GM12891 (cell line): ENCODE results near the gene SEPSECS.

Experiments
- POLR2A ChIP-seq: IDR thresholded peaks from 2 replicates; pipeline ENCODE4 v1.6.1; 2011; ENCODE audit warnings: low read depth, low read length, control low read depth
- POLR2AphosphoS5 ChIP-seq: IDR thresholded peaks from 2 replicates; pipeline ENCODE4 v1.6.1; 2011; ENCODE audit warnings: low read depth, low read length, control low read depth
- TAF1 ChIP-seq: IDR thresholded peaks from 2 replicates; pipeline ENCODE4 v1.6.1; 2011; ENCODE audit warnings: low read depth, low read length, control low read depth

- TF ChIP-seq POLR2AphosphoS5 (no peak), POLR2A (no peak), TAF1 (no peak)
Observed at GRCh38 chr4:25144870-25145481, 15.3 kb downstream of the SEPSECS start.
